Suprapubic skin (tissue), 4 donors: ENCODE data around the gene GDPD2. TPM values are rescaled to one million over a fixed set of nuclear protein-coding genes. Genes with fewer than 3 reads are reported as not detected.

Experiments
- DNase-seq, 2 donors: peaks; one replicate each; pipeline ENCODE4 v3.0.0-alpha.2; 2019; ENCODE audit warnings: low spot score in 2 of 2
- H3K27ac ChIP-seq: fragments of 200-600 bp; sonication (generic); one replicate; pipeline ENCODE4 v1.5.1; 2019
- H3K27me3 ChIP-seq: fragments of 200-600 bp; sonication (generic); one replicate; pipeline ENCODE4 v1.5.1; 2019
- H3K36me3 ChIP-seq: fragments of 200-600 bp; sonication (generic); one replicate; pipeline ENCODE4 v1.5.1; 2019
- H3K4me1 ChIP-seq: fragments of 200-600 bp; sonication (generic); one replicate; pipeline ENCODE4 v1.5.1; 2019
- H3K4me3 ChIP-seq: fragments of 200-600 bp; sonication (generic); one replicate; pipeline ENCODE4 v1.5.1; 2019; ENCODE audit warnings: mild to moderate bottlenecking
- H3K9me3 ChIP-seq: fragments of 200-600 bp; sonication (generic); one replicate; pipeline ENCODE4 v1.5.1; 2019
- CTCF ChIP-seq, 2 donors: fragments of 200-600 bp in 1 of 2; fragments of 450-650 bp in 1 of 2; sonication (generic) in 1 of 2; IDR thresholded peaks; one replicate each; pipeline ENCODE4 v1.5.1; 2016 to 2019; ENCODE audit warnings: antibody characterized with exemption in 2 of 2, mild to moderate bottlenecking in 1 of 2, moderate library complexity in 1 of 2
- EP300 ChIP-seq: sonication (generic); formaldehyde crosslinking; IDR thresholded peaks from one replicate; pipeline ENCODE4 v1.6.1; 2017; ENCODE audit warnings: antibody characterized with exemption
- POLR2A ChIP-seq, 2 donors: fragments of 450-650 bp; IDR thresholded peaks; one replicate each; pipeline ENCODE4 v1.6.1; 2017; ENCODE audit warnings: antibody characterized with exemption in 2 of 2, mild to moderate bottlenecking in 2 of 2, moderate library complexity in 2 of 2
- POLR2AphosphoS5 ChIP-seq, 3 donors: sonication (generic); formaldehyde crosslinking; IDR thresholded peaks; one replicate each; pipeline ENCODE4 v1.6.1; 2017; ENCODE audit warnings: antibody characterized with exemption in 3 of 3
- WGBS: methylation state at CpG from one replicate; pipeline ENCODE4 v1.1.5; 2018; 5-methylcytosine and 5-hydroxymethylcytosine counted together
- total RNA-seq, 4 donors: library from RNA; depleted of rRNA; stranded (reverse); fragments of >200 nt; gene quantifications; one replicate each; pipeline ENCODE4 v1.1.0, GENCODE V29; 2016

The GDPD2 gene
- total RNA-seq, 4 donors from 2014 or later = 15.8 to 68.7 (median 44.7) TPM

GRCh38 chrX:70405003-70405402 is 18.1 kb upstream of the GDPD2 start:
- H3K9me3 ChIP-seq = no peaks in the 10 kb centered on the region
- H3K4me1 ChIP-seq = no peaks in the 10 kb centered on the region
- TF ChIP-seq CTCF (IDR thresholded peaks at IDR 0.05) (no peak), EP300 (no peak), POLR2AphosphoS5 (IDR thresholded peaks at IDR 0.05) (no peak)
- no peak overlapping the region for H3K27ac ChIP-seq
- no peak overlapping the region for H3K4me3 ChIP-seq
- no peaks in the 10 kb centered on the region for H3K36me3 ChIP-seq
- DNase-seq = no peak
- H3K27me3 ChIP-seq = no peaks in the 10 kb centered on the region
- WGBS = 57% methylated on average over 1 of the region's 1 CpG

GRCh38 chrX:70410921-70411320 is 12.2 kb upstream of the GDPD2 start:
- WGBS = 83% methylated on average over 2 of the region's 2 CpGs
- H3K4me1 ChIP-seq = no peaks in the 10 kb centered on the region
- no peak for TF ChIP-seq CTCF (IDR thresholded peaks at IDR 0.05)
- no peak for TF ChIP-seq POLR2A (IDR thresholded peaks at IDR 0.05)
- no peak for TF ChIP-seq POLR2AphosphoS5 (IDR thresholded peaks at IDR 0.05)

GRCh38 chrX:70411475-70411874 is 11.6 kb upstream of the GDPD2 start:
- Histone ChIP-seq H3K27me3 (no peaks in the 10 kb centered on the region), H3K36me3 (no peaks in the 10 kb centered on the region), H3K4me3 (no peak overlapping the region), H3K4me1 (no peaks in the 10 kb centered on the region), H3K27ac (no peak overlapping the region), H3K9me3 (no peaks in the 10 kb centered on the region)
- DNase-seq = no peak
- TF ChIP-seq POLR2A (IDR thresholded peaks at IDR 0.05) = no peak
- TF ChIP-seq CTCF (IDR thresholded peaks at IDR 0.05) = no peak
- no peak for TF ChIP-seq EP300
- TF ChIP-seq POLR2AphosphoS5 (IDR thresholded peaks at IDR 0.05) = no peak
- WGBS = 81% methylated on average over 3 of the region's 3 CpGs

More at GRCh38 chrX:70410921-70411320, 12.2 kb upstream of the GDPD2 start:
- Histone ChIP-seq H3K36me3 (no peaks in the 10 kb centered on the region), H3K27me3 (no peaks in the 10 kb centered on the region), H3K9me3 (no peaks in the 10 kb centered on the region), H3K4me3 (no peak overlapping the region), H3K27ac (no peak overlapping the region)
- no peak for DNase-seq

- WGBS = 38% methylated on average over 1 of the region's 2 CpGs
- H3K27ac ChIP-seq = no peak overlapping the region
- no peaks in the 10 kb centered on the region for H3K27me3 ChIP-seq
- DNase-seq = no peak
- H3K4me1 ChIP-seq = no peaks in the 10 kb centered on the region
- no peaks in the 10 kb centered on the region for H3K9me3 ChIP-seq
- TF ChIP-seq POLR2AphosphoS5 (IDR thresholded peaks at IDR 0.05) = no peak
- TF ChIP-seq POLR2A (IDR thresholded peaks at IDR 0.05) = no peak
- TF ChIP-seq EP300 = no peak
- no peak for TF ChIP-seq CTCF (IDR thresholded peaks at IDR 0.05)
- no peaks in the 10 kb centered on the region for H3K36me3 ChIP-seq
- H3K4me3 ChIP-seq = no peak overlapping the region
Observed at GRCh38 chrX:70421618-70422017, 1.5 kb upstream of the GDPD2 start.

- TF ChIP-seq CTCF (IDR thresholded peaks at IDR 0.05) (no peak), EP300 (no peak), POLR2A (IDR thresholded peaks at IDR 0.05) (no peak), POLR2AphosphoS5 (IDR thresholded peaks at IDR 0.05) (no peak)
- no peak for DNase-seq
- 50% methylated on average over 10 of the region's 10 CpGs for WGBS
- no peaks in the 10 kb centered on the region for H3K36me3 ChIP-seq
- no peaks in the 10 kb centered on the region for H3K4me1 ChIP-seq
- H3K27ac ChIP-seq = no peak overlapping the region
- peak overlapping the region; percentile 10 for H3K4me3 ChIP-seq
- no peaks in the 10 kb centered on the region for H3K9me3 ChIP-seq
- no peaks in the 10 kb centered on the region for H3K27me3 ChIP-seq
Observed at GRCh38 chrX:70423936-70424675, 992 bp downstream of the GDPD2 start.
